Activated CD4-positive, alpha-beta T cell treated with anti-CD3 and anti-CD28 coated beads for 4 hours (primary cell): Measurements from ENCODE around the gene PEX3.
"Not testable (repeated sequence)": the region's sequence is repeated elsewhere in the genome, so short reads cannot be mapped to it uniquely, and the experiment has no call there.

Experiments
- DNase-seq, 2 donors: peaks; one replicate each; pipeline ENCODE4 v3.0.0-alpha.2; 2020

The PEX3 gene

DNA sequence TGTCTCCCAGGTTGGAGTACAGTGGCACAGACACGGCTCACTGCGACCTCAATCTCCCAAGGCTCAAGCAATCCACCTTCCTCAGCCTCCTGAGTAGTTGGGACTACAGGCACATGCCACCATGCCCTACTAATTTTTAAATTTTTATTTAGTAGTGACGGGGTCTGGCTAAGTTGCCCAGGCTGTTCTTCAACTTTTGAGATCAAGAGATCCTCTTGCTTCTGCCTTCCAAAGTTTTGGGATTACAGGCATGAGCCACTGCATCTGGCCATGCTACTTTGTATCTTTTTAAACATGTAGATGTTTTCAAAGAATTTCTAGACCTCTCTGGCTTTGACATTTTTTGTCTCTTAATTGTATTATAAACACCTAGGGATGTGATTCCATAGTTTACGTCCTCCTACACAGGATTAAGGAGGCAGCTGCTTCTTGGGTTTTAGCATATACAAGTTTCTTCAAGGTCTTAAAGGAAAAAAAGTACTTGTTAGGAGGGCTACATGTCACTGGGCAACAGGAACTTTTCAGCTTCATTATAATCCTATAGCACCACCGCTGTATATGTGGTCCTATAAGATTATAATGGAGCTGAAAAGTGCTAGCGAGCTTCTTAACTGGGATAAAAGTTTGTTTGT, 1.4 kb upstream of the PEX3 start:
- DNase-seq, result no peak

DNA sequence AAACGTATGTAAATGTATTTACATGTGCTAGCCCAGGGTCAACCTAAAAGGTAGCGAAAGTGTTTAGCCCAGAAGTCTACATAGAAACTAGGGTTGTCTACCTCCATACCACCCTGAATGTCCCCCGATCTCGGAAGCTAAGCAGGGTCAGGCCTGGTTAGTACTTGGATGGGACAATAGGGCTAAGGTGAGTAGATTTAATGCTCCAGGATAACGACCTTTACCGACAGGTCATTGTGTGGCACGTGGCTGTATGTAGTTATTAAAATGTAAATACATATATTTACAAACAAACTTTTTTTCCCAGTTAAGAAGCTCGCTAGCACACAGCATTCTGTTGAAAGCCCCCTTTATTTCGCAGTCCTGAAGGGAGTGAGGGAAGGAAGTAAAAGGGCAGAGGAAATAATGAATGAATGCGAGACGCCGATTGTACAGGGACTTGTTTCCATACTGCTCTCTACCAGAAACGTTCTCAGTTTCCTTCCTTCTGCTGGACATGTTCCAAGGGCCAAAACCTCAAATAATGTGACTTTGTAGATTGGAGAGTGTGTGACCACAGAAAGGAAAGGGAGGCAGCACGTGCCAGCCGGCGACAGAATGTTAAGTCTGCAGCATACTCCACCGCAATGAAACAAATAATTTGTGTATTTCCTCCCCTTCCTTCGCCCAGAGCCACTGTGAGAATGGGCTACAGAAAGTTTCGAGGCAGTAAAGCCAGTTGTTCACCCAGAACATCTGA, 722 bp upstream of the PEX3 start:
- DNase-seq, result peak in 1 of 2 donors; percentile 7

DNA sequence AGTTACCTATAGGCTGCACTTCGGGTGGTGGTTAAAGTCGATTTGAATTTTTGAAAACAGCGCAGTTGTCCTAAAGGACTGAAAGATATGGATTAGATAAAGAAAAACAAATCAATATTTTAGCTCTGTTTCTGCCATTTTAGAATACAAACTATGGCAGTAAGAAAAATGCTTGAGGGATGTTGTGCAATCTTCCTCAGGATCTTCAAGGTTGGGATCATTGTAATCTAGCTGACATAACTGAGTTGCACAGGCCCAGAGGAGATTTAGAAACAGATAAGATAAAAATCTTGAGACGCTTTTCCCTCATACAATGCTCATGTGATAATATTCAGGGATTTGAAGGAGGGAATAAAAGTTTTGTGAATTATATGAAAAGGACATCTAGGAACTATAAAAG, 926 bp downstream of the PEX3 start:
- DNase-seq, result no peak

DNA sequence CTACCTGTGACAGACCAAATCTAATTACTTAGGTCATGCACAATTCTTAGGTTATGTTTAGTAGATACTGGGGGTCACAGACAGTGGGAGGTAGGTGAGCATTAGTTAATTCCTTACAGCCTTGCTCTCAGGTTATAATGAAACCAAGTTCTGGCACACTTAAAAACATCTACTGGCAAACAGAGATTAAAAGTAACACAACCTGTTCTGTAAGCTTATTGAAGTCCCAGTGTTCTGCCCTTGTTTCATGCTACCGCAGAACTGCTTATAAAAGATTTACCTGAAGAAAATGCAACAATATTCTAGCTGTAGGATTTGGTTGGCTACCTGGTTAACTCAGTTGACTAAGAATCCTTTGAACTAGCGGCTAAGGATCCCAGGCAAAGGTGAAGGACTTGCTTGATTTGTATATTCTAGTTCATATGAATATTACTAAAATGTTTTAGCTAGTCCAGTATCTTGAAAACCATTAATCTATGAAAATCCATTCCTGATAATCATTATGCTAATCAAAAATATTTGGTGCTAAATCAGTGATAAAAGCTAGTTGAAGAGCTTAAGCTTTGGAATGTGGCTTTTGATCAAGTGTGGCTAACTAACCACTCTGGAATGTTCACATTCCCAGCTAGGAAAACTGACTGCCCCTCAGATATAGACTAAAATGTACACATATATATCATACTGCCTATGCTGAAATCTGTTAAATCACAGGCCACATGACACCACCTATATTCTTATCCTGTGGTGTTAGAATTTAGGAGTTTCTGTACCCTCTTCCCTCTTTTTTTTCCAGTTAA, 7.2 kb downstream of the PEX3 start:
- DNase-seq, result no peak

DNA sequence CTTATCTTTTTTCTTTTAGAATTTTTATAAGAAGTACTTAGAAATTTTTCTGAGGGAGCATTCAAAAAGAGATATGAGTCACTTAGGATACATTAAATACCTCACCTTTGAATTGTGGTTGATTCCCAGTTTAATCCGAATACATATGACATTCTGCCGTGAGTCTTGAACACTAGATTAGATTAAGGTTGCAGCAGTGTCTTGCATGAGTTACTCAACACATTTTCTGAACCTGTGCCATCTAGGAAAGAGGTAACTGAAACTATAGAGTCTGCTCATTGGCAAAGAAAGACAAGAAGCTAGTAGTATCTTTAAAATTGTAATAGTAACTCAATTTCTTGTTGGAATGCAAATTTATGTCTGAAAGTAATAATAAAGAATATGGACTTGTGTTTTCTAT, 14.9 kb downstream of the PEX3 start:
- DNase-seq, result no peak

DNA sequence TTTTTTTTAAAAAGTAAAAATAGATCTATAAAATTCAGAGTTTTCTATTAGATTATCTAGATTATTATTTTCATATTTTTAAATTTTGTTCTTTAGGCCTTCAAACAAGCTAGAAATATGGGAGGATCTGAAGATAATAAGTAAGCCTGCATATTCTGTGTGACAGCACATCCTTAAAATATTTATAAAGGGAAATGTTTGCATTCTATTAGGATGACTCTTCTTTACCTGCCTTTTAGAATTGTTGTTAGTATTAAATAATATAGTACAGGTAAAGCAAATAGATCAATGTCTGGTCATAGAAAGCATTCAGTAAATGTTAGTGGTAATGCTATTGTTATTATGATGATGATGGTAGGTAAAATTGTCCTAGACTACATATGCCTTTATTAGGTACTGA, 17.4 kb downstream of the PEX3 start:
- DNase-seq, result no peak

DNA sequence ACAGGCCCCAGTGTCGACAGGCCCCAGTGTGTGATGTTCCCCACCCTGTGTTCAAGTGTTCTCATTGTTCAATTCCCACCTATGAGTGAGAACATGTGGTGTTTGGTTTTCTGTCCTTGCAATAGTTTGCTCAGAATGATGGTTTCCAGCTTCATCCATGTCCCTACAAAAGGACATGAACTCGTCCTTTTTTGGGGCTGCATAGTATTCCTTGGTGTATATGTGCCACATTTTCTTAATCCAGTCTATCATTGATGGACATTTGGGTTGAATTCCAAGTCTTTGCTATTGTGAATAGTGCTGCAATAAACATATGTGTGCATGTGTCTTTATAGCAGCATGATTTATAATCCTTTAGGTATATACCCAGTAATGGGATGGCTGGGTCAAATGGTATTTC, 18.2 kb downstream of the PEX3 start:
- DNase-seq, result not testable (repeated sequence)

DNA sequence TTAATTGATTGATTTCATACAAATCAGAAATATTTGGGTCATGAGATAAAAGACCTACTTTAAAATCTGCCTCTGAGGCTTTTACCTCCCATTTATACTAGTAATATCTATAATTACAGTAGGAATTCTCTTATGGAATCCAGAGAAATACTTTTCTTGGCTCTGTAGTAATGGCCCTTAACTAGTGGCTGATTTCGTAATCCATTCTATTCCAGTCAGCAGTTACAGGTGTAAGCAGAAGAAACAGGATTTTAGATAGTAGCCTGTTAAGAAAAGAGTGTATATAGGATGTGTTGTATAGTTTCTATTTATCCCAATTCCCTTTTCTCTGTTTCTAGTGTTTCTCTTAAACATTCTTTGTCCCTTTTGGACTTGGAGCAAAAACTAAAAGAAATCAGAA, 21.2 kb downstream of the PEX3 start:
- DNase-seq, result no peak

DNA sequence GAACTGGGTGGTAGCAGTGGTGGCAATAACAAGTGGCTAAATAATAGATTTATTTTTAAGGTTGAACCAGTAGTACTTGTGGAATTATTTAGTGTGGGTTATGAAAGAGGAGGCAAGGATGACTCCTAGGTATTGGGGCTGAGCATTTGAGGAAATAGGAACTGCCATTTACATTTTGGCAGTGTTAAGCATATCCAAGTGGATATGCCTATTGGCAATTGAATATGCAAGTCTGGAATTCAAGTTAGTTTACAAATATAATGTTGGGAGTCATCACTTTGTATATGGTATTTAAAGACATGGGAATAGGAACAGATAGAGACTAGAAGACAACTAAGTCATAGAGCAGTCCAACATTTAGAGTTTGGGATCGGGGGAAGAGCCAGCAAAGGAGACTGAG, 25.9 kb downstream of the PEX3 start:
- DNase-seq, result no peak

DNA sequence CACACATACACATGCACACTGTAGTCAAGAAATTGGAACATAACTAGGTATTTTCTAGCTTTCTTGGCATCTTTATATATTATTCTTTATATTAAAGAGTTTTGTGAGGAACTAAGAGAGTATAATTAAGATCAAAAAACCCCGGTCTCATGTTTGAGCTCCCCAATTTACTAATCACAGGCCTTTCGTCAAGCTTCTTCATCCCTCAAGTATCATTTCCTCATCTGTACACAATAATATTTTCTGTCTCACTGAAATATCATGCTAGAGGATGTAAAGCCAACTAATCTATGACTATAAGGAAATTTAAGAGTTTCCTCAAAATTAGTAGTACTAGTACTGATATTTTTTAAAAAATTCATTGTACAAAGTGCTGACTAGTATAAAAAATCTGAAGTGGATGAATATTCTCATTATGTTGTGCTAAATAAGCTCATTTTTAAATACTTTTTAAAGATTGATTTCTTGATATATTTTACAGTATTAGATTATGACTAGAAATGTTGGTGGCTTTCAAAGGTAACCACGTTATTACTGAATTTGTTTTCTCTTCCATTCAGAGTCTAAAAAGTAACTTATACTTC, 28.0 kb downstream of the PEX3 start:
- DNase-seq, result no peak

DNA sequence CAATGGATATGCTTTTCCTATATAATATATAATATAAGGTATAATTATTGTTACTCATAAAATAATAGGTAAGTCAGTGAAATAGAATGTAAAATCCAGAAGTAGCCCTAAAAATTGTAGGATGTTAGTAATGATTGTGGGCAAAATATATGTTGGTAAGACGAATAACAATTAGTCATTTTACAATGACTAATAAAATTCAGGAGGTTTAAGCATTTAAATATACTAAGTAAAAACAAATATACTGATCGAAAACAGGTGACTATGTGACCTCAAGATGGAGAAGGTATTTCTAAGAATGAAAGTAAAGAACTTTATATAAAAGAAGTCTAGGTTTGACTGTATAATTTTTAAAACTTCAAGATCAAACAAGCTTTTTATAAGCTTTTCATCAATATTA, 32.0 kb downstream of the PEX3 start:
- DNase-seq, result no peak

DNA sequence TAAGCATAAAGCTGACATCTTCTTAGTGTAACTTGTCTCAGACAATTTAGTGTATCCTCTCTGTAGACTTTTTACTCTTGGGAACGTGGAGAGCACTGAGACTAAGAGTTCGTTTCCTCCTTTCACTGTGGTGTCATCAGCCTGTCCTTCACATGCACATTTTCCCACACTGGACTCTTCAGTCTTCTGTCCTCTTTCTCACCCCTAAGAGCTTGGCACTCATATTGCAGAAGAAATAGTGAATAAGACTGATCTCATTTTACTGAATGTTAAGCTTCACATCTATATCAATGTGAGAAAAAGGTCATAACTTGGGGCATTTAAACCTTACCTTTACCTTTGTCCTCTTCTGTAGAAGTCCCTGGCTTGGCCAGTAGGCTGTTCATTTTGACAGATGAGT, 35.4 kb downstream of the PEX3 start:
- no peak for DNase-seq

DNA sequence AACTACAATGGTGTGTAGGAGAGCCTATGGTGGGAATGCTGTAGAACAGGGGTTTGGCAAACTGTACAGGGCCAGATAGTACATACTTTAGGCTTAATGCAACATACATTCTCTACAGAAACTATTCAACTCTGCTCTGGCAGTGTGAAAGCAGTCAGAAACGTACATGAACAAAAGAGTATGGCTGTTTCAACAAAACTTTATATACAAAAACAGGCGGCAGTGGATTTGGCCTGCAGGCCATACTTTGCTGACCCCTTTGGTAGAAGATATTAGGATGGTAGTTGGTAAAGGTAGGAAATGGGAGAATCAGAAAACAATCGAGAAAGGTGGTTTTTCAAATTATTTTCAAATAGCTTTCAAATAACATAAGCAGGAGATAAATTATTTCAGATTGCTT, 36.1 kb downstream of the PEX3 start:
- DNase-seq, result no peak

DNA sequence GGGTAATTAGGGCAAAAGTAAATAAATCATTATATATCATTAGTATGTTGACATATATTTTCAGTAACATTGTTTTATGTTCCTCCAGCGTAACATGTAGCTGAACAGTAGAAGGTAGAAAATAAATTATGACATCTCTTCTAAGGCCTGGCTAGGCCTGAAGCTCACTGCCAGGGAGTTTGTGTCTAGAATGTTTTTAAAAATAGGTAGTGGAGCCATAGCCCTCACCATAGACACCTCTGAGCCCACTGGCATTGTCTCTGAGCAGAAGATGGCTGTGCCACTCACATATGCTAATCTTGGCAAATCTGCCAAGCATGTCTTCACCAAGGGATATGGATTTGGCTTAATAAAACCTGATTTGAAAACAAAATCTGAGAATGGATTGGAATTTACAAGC, 39.6 kb downstream of the PEX3 start:
- no peak for DNase-seq

DNA sequence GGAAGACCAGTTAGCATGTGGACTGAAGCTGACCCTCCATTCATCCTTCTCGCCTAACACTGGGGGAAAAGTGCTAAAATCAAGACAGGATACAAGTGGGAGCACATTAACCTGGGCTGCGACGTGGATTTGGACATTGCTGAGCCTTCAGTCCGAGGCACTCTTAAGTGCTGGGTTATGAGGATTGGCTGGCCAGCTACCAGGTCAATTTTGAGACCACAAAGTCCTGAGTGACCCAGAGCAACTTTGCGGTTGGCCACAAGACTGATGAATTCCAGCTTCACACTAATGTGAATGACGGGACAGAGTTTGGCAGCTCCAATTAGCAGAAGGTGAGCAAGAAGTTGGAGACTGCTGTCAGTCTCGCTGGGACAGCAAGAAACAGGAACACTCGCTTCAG, 40.2 kb downstream of the PEX3 start:
- no peak for DNase-seq

DNA sequence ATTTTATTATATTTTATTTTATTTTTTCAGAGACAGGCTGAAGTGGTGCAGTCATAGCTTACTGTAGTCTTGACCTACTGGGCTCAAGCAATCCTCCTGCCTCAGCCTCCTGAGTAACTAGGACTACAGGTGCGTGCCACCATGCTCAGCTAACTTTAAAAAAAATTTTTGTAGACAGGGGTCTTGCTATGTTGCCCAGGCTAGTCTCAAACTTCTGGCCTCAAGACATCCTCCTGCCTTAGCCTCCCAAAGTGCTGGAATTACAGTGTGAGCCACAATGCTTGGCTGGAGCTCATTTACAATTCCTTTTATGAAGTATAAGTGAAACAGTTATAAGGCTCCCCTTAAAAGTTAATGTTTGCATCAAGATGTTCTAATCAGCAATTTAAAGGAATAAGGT, 46.4 kb downstream of the PEX3 start:
- no peak for DNase-seq

DNA sequence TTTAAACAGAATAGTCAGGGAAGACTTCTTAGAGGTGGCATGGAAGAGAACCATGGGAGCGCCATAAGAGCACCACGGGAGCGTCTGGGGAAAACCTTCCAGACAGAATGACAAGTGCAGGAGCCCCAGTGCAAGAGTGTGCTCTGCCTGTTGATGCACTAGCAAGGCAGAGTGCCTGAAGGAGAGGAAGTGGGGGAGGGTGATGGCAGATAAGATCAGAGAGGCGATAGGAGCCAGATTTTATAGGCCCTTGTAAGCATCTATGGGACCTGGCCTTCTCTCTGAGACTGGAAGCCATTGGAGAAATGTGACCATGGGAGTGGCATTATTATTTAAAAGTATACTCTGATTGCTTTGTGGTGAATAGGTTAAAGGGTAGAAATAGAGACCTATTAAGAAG, 47.8 kb downstream of the PEX3 start:
- DNase-seq, result no peak

DNA sequence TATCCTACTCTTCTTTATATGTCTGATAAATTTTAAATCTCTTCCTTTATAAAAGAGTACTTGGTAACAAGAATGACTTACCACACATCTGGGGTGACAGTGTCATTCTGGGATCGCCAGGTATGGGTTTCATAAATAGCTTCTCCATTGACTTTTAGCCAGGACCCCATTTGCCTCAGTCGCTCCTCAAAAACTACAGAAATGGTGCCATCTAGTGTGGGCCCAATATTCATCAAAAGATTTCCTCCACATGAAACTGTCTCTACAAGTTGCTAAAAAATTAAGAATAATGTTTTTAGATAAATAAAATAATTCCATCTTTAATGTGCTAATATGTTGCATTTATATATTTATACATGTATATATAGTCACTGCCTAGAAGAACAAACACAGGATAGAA, 51.2 kb downstream of the PEX3 start:
- no peak for DNase-seq

DNA sequence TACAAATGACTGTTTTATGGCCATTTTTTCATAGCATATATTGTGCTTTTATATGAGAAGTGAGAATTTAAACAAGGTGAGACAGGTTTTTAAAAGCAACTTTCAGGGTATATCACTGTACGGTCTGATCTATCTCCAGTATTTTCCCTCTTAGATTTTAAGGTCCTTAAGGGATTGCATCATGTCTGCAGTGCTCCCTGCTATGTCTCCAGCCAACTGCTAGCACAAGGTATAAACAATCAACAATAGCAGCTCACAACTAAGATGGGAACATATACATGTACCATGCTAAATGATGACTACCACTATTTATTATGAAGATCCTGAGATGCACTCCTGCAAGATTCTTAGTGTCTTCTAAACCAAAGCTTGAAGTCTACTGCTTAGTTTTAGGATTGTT, 53.8 kb downstream of the PEX3 start:
- DNase-seq, result no peak

DNA sequence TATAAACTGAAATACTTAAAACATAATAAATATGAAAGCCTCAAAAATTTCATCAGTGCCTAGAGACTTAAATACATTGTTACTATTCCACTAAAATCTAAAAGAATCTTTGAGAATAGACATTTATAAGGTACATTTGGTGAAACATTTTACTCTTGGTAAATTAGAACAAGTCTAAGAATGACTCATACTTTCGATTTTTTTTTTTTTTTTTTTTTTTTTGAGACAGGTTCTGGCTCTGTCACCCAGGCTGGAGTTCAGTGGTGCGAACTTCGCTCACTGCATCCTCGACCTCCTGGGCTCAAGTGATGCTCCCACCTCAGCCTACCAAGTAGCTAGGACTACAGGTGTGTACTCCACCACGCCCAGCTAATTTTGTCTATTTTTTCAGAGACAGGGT, 54.5 kb downstream of the PEX3 start:
- no peak for DNase-seq

DNA sequence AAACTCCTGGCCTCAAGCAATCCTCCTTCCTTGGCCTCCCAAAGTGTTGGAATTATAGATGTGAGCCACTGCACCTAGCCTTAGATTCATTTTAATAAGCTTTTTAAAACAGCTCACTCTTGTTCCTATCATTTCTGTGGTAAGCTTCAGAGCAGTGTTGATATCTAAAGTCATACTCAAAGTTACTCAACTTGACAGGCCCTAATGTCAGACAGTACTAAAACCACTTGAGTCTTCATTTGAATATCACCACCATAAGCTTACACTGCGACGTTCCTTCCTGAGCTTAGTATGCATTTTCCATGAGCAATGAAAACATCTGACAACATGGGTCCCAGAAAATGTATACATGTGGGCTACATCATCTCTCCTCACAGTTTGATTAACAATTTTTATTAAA, 54.9 kb downstream of the PEX3 start:
- no peak for DNase-seq

DNA sequence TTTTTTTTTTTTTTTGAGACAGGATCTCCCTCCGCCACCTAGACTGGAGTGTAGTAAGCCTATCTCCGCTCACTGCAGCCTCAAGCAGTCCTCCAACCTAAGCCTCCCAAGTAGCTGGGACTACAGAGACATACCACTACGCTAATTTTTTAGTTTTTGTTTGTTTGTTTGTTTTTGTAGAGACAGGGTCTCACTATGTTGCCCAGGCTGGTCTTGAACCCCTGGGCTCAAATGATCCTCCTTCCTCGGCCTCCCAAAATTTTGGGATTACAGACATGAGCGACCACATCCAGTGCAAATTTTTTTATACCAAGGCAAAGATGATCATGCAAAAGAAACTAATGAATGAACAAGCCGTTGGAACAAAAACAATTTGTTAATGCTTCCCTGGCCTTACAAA, 55.6 kb downstream of the PEX3 start:
- DNase-seq, result no peak

DNA sequence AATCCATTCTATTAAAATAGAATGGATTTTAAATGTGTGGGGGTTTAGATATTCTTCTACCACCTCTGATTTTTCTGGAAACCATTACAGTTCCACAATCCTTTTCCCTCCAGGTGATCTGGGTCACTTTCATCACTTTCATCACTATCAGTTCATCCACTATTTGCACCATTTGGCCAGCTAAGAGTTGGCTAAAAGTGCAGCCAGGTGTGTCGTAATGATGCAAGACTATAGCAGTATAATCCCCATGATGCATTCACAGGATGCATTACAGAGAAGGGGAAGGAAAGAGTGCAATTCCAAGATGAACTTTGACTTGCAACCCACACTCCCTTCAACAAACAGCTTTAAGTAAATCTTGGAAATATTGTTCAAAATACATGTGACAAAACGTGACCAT, 56.0 kb downstream of the PEX3 start:
- no peak for DNase-seq
